ENCODE measurements around the gene CCNF. TPM values are rescaled to one million over a fixed set of nuclear protein-coding genes. Genes with fewer than 3 reads are reported as not detected.

CCNF gene
- total and polyA plus RNA-seq, 2 experiments from 2014 or later, result 9.2 to 44.0 TPM

DNA sequence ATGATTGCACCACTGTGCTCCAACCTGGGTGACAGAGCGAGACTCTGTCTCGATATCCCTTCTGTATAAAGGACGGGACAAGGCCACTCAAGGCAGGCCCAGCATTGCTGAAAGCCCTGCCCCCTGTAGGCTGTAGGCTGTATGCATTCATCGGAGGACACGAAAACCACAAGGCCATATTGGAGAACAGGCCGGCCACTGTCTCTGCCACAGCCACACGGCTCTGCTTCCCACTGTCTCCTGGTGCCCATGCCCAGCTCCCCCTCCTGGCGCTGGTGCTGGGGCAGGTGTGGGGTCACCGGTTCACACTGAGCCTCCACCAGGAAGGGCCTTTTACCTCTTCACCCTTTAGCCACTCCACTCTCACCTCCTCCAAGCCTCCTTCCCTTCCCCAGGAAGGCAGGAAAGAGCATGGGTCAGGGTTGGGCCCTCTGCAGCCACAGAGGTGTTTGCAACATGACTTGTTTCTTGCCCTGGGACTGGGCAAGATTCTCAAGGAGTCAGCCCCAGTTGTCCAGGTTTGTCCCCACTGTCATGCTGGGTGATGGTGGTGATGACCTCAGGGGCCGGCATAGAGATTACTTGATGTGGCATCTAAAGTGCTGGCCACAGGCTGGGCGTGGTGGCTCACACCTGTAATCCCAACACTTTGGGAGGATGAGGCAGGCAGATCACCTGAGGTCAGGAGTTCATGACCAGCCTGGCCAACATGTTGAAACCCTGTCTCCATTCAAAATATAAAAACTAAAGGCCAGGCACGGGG lies 36.6 kb downstream of the CCNF start:
- Histone ChIP-seq H3K36me3 (no peaks in the 10 kb centered on the region), H3K27me3 (no peaks in the 10 kb centered on the region), H3K4me3 (no peak overlapping the region), H3K27ac (no peak overlapping the region), H3K4me1 (ENCODE audit: low read depth) (peaks cover 27% of the 10 kb centered on the region), H3K9me3 (ENCODE audit: low read depth) (no peaks in the 10 kb centered on the region)
- TF ChIP-seq, protein P1, sequence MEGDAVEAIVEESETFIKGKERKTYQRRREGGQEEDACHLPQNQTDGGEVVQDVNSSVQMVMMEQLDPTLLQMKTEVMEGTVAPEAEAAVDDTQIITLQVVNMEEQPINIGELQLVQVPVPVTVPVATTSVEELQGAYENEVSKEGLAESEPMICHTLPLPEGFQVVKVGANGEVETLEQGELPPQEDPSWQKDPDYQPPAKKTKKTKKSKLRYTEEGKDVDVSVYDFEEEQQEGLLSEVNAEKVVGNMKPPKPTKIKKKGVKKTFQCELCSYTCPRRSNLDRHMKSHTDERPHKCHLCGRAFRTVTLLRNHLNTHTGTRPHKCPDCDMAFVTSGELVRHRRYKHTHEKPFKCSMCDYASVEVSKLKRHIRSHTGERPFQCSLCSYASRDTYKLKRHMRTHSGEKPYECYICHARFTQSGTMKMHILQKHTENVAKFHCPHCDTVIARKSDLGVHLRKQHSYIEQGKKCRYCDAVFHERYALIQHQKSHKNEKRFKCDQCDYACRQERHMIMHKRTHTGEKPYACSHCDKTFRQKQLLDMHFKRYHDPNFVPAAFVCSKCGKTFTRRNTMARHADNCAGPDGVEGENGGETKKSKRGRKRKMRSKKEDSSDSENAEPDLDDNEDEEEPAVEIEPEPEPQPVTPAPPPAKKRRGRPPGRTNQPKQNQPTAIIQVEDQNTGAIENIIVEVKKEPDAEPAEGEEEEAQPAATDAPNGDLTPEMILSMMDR (IDR thresholded peaks at IDR 0.05; ENCODE audit: low read depth, low read length), result peak; percentile 28
- no peak for DNase-seq (ENCODE audit: low read depth in 1 of 2, low spot score in 1 of 2)

DNA sequence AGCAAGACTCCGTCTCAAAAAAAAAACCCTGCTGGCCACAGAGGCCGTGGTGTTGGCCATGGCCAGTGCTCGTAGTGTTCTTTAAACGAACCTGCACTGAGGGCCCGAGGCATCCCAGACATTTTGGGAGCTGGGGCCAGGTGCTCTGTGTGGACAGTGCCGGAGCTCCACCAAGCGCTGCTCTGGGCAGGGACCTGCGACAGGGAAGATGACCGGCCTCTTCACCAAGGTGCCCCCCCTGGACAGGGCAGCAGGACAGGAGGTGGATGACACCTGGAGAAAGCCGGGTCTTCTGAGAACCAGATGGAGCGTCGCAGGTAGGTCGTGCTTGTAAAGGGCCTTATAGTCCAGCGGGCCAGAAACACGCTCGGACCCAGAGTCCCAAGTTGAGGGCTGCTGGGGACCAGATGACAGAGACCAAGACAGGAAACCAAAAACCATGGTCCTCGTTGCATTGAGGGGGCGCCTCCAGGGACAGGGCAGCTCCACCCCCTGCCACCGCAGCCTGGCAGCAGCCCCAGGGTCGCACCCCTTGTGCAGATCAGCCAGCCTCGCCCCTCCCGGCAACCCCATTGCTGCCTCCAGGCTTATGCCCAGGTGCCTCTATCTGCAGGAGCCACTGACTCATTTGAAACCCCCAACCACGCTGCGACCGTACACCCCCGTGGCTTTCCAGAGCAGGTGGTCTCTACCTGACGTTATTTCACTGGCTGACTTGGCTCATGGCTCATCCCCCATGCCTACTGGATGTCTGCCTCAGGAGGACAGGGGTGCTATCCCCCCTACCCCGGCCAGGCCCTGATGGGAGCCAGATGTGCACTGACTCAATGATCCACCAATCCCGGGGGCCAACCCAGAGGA lies 37.6 kb downstream of the CCNF start:
- no peaks in the 10 kb centered on the region for H3K36me3 ChIP-seq
- H3K4me1 ChIP-seq (ENCODE audit: low read depth), result peaks cover 31% of the 10 kb centered on the region
- DNase-seq (ENCODE audit: low read depth in 1 of 2, low spot score in 1 of 2), result no peak
- no peak overlapping the region for H3K4me3 ChIP-seq
- TF ChIP-seq, protein P1 (IDR thresholded peaks at IDR 0.05; ENCODE audit: low read depth, low read length), result no peak
- H3K27me3 ChIP-seq, result no peaks in the 10 kb centered on the region
- no peak overlapping the region for H3K27ac ChIP-seq
- no peaks in the 10 kb centered on the region for H3K9me3 ChIP-seq (ENCODE audit: low read depth)

DNA sequence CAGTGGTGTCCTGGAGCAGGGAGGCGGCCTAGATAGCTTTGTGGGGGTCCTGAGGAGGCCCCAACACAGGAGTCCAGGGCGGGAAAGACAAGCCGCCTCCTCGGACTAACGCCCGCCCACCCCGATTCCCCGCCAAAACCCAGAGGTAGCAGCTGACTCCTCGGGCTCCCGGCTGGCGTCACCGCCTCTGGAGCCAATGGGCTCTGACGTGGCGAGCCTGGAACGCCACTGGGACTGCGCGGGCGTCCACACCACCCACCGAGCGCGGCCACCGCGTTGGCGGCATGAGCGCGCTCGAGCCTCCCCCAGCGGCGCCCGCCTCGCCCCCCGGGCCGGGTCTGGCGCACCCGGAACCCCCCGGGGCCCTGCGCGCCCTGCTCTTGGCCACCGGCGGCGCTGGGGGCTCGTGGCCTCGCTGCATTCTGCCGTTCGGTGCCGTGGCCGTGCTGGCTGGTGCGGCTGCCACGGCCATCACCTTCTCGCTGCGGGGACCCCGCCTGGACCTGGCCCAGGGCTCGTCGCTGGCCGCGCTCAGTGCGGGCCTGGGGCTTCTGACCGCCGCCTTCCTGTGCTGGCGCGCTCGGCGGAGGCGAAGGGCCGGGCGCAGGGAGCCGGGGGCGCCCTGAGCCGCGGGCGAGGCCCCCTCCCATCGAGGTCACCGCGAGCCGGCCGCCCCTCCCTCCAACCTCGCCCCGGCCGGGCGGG lies 38.4 kb downstream of the CCNF start:
- no peak overlapping the region for H3K27ac ChIP-seq
- DNase-seq (ENCODE audit: low read depth in 1 of 2, low spot score in 1 of 2), result peak; percentile 68 to 76
- peaks cover 33% of the 10 kb centered on the region for H3K4me1 ChIP-seq (ENCODE audit: low read depth)
- H3K36me3 ChIP-seq, result no peaks in the 10 kb centered on the region
- H3K9me3 ChIP-seq (ENCODE audit: low read depth), result no peaks in the 10 kb centered on the region
- H3K27me3 ChIP-seq, result no peaks in the 10 kb centered on the region
- H3K4me3 ChIP-seq, result peak overlapping the region; percentile 38
- TF ChIP-seq, protein P1 (IDR thresholded peaks at IDR 0.05; ENCODE audit: low read depth, low read length), result no peak

DNA sequence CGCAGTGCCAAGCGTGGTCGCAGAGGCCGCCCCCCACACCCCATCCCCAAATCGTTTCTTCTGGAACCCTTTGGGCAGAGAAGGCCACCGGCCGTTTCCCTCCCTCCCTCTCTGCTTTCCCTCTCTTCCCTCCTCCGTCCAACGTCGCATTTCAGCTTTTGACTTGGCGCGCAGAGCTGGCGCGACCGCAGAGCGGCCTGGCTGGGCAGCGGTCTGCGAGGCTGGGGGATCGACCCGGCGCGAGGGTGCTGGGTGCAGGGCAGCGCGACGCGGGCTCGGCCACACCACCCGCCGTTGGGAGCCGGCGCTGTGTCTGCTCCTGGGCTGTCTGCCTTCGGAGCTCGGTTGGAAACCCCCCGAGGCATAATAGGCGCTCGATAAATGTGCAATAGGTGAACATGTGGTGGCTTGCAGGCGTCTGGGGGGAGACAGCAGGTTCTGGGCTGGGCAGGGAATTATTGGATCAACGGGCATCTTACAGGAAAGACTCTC lies 39.0 kb downstream of the CCNF start:
- Histone ChIP-seq H3K9me3 (ENCODE audit: low read depth) (no peaks in the 10 kb centered on the region), H3K36me3 (no peaks in the 10 kb centered on the region), H3K27ac (no peak overlapping the region), H3K27me3 (no peaks in the 10 kb centered on the region), H3K4me1 (ENCODE audit: low read depth) (peaks cover 34% of the 10 kb centered on the region), H3K4me3 (peak overlapping the region; percentile 38)
- TF ChIP-seq, protein P1 (IDR thresholded peaks at IDR 0.05; ENCODE audit: low read depth, low read length), result no peak
- DNase-seq (ENCODE audit: low read depth in 1 of 2, low spot score in 1 of 2), result peak in 1 of 2 donors; percentile 54

DNA sequence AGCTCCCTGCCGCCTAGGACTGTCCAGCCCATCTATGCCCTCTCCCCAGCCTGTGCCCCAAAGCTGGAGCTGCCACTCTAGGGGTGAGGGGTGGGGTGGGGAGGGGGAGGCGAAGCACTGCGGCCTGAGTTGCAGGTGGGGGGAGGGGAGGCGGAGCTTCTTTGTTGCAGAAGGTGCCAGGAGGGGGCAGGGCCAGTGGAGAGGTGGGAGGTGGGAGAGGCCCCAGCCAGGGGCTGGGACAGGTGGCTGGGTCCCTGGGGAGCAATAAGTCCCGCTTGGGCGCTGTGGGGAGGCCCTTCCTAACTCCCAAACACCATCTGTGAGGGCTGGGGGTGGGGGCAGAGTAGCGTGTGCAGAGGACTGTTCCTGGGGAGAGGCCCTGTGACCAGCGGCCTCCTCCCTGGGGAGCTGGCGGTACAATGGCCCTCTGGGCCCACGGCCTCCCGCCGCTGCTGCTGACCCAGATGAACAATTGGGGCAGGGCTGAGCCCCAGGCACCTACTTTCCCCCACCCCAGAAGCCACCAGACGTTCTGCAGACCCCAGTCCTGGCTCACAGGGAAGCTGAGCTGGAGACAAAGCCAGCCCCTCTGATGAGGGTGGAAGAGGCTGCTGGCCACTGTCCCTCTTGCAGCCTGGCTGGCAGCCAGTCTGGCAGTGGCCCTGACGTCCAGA lies 39.6 kb downstream of the CCNF start:
- H3K36me3 ChIP-seq, result no peaks in the 10 kb centered on the region
- peaks cover 38% of the 10 kb centered on the region for H3K4me1 ChIP-seq (ENCODE audit: low read depth)
- H3K27me3 ChIP-seq, result no peaks in the 10 kb centered on the region
- H3K4me3 ChIP-seq, result no peak overlapping the region
- TF ChIP-seq, protein P1 (IDR thresholded peaks at IDR 0.05; ENCODE audit: low read depth, low read length), result no peak
- DNase-seq (ENCODE audit: low read depth in 1 of 2, low spot score in 1 of 2), result no peak
- H3K9me3 ChIP-seq (ENCODE audit: low read depth), result no peaks in the 10 kb centered on the region
- no peak overlapping the region for H3K27ac ChIP-seq

Measured in cardiac muscle cell (in vitro differentiated cells and primary cell).